ENCODE data around the gene TNPO3.
A peak's percentile ranks its signal among the peaks of the same experiment; 100 is the strongest.

TNPO3 gene

GRCh38 chr7:129054438-129055293 is at the start of gene TNPO3:
TSS of gene TNPO3 (minus strand) at chr7:129055111. CDS start at chr7:129054770, 341 bp downstream.
- Histone ChIP-seq H3K9ac (ENCODE audit: low read length) (peak within 1 kb of the TSS; percentile 95), H3K36me3 (ENCODE audit: control insufficient read depth, insufficient read depth, low read length, severe bottlenecking) (no peaks in the 10 kb centered on the region), H3K4me1 (ENCODE audit: control insufficient read depth, insufficient read depth, low read length) (peaks cover 15% of the 10 kb centered on the region)

GRCh38 chr7:129103561-129104324 is 48.8 kb upstream of the TNPO3 start:
- Histone ChIP-seq H3K4me3 (ENCODE audit: low read length) (no peak overlapping the region), H3K9me3 (ENCODE audit: control insufficient read depth, low read length) (no peaks in the 10 kb centered on the region), H3K9ac (ENCODE audit: low read length) (no peak overlapping the region), H3K4me1 (ENCODE audit: control insufficient read depth, insufficient read depth, low read length) (no peaks in the 10 kb centered on the region), H3K36me3 (ENCODE audit: control insufficient read depth, insufficient read depth, low read length, severe bottlenecking) (no peaks in the 10 kb centered on the region), H3K27me3 (replicated peaks; ENCODE audit: control insufficient read depth, insufficient read depth, low read length) (peaks cover 15% of the 10 kb centered on the region)
- DNase-seq (ENCODE audit: low read depth) = no peak

More at GRCh38 chr7:129054438-129055293, at the start of gene TNPO3:
- peak; percentile 98 for DNase-seq (ENCODE audit: low read depth)
- Histone ChIP-seq H3K4me3 (ENCODE audit: low read length) (peak within 1 kb of the TSS; percentile 98), H3K9me3 (ENCODE audit: control insufficient read depth, low read length) (no peaks in the 10 kb centered on the region), H3K27me3 (replicated peaks; ENCODE audit: control insufficient read depth, insufficient read depth, low read length) (peaks cover 3% of the 10 kb centered on the region)

- peaks cover 14% of the 10 kb centered on the region for H3K27me3 ChIP-seq (replicated peaks; ENCODE audit: control insufficient read depth, insufficient read depth, low read length)
- no peaks in the 10 kb centered on the region for H3K9me3 ChIP-seq (ENCODE audit: control insufficient read depth, low read length)
- H3K4me1 ChIP-seq (ENCODE audit: control insufficient read depth, insufficient read depth, low read length) = no peaks in the 10 kb centered on the region
- H3K4me3 ChIP-seq (ENCODE audit: low read length) = no peak overlapping the region
- no peaks in the 10 kb centered on the region for H3K36me3 ChIP-seq (ENCODE audit: control insufficient read depth, insufficient read depth, low read length, severe bottlenecking)
- DNase-seq (ENCODE audit: low read depth) = peak; percentile 18
- H3K9ac ChIP-seq (ENCODE audit: low read length) = no peak overlapping the region
Observed at GRCh38 chr7:129101746-129102145, 46.8 kb upstream of the TNPO3 start.

- peaks cover 23% of the 10 kb centered on the region for H3K27me3 ChIP-seq (replicated peaks; ENCODE audit: control insufficient read depth, insufficient read depth, low read length)
- H3K4me3 ChIP-seq (ENCODE audit: low read length) = no peak overlapping the region
- DNase-seq (ENCODE audit: low read depth) = no peak
- no peak overlapping the region for H3K9ac ChIP-seq (ENCODE audit: low read length)
- H3K36me3 ChIP-seq (ENCODE audit: control insufficient read depth, insufficient read depth, low read length, severe bottlenecking) = no peaks in the 10 kb centered on the region
- H3K4me1 ChIP-seq (ENCODE audit: control insufficient read depth, insufficient read depth, low read length) = no peaks in the 10 kb centered on the region
- no peaks in the 10 kb centered on the region for H3K9me3 ChIP-seq (ENCODE audit: control insufficient read depth, low read length)
Observed at GRCh38 chr7:129100827-129101166, 45.9 kb upstream of the TNPO3 start.

DNA sequence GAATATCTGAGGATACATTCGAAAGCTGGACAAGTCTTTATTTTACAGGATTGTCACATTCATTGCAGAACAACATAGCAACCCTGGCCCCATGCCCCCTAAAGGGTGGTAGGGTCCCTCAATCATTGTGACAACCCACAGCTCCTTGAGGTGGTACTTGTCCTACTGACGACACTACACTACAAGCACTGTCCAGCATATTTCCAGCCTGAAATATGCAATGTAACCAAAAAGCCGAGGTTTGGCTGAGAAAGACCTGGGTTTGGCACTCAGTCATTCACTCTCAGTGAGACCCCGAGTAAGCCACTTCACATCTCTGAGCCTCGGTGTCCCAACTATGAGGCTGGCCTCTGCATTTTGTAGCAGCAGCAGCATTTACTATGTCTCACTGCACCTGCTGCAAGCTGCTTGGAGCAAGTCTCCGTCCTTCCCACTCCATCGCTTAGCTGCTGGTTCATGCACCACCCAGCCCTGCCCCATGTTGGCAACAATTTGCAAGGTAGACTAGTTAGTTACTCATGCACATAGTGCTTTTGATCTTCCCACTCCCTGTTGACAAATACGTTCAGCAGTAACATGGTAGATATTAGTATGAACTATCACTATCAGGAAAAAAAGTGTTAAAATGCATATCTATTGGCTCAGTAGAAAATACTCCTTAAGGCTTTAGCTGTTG is 43.6 kb upstream of the TNPO3 start:
- Histone ChIP-seq H3K4me3 (ENCODE audit: low read length) (no peak overlapping the region), H3K36me3 (ENCODE audit: control insufficient read depth, insufficient read depth, low read length, severe bottlenecking) (no peaks in the 10 kb centered on the region), H3K9ac (ENCODE audit: low read length) (no peak overlapping the region), H3K9me3 (ENCODE audit: control insufficient read depth, low read length) (no peaks in the 10 kb centered on the region), H3K27me3 (replicated peaks; ENCODE audit: control insufficient read depth, insufficient read depth, low read length) (peaks cover 35% of the 10 kb centered on the region), H3K4me1 (ENCODE audit: control insufficient read depth, insufficient read depth, low read length) (no peaks in the 10 kb centered on the region)
- DNase-seq (ENCODE audit: low read depth) = no peak

DNA sequence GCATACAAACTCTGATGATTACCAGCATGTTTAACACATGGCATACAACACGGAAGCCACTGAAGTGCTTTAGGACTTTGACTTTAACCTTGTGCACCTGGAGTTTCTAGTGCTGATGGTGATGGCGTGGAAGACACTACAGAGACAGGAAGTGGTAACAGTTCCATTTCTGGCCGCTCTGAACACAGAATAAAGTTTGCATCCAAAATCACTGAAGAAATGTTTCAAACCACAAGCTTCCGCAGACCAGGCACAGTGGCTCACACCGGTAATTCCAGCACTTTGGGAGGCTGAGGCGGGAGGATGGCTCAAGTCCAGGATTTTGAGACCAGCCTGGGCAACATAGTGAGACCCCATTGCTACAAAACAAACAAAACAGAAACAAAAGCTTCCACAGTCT is 40.3 kb upstream of the TNPO3 start:
- Histone ChIP-seq H3K9ac (ENCODE audit: low read length) (no peak overlapping the region), H3K4me3 (ENCODE audit: low read length) (no peak overlapping the region), H3K9me3 (ENCODE audit: control insufficient read depth, low read length) (no peaks in the 10 kb centered on the region), H3K4me1 (ENCODE audit: control insufficient read depth, insufficient read depth, low read length) (no peaks in the 10 kb centered on the region), H3K36me3 (ENCODE audit: control insufficient read depth, insufficient read depth, low read length, severe bottlenecking) (no peaks in the 10 kb centered on the region), H3K27me3 (replicated peaks; ENCODE audit: control insufficient read depth, insufficient read depth, low read length) (peaks cover 35% of the 10 kb centered on the region)
- DNase-seq (ENCODE audit: low read depth) = no peak

DNA sequence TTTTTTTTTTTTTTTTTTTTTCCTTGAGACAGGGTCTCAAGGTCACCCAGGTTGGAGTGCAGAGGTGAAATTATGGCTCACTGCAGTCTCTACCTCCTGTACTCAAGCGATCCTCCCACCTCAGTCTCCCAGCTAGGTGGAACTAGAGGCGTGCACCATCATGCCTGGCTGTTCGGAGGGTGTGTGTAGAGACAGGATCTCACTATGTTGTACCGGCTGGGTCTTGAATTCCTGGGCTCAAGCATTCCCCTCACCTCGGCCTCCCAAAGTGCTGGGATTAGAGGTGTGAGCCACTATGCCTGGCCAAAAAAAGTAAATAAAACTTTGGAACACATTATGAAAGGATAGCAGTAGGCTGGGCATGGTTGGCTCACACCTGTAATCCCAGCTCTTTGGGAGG is 39.6 kb upstream of the TNPO3 start:
- DNase-seq (ENCODE audit: low read depth) = no peak
- no peaks in the 10 kb centered on the region for H3K36me3 ChIP-seq (ENCODE audit: control insufficient read depth, insufficient read depth, low read length, severe bottlenecking)

DNA sequence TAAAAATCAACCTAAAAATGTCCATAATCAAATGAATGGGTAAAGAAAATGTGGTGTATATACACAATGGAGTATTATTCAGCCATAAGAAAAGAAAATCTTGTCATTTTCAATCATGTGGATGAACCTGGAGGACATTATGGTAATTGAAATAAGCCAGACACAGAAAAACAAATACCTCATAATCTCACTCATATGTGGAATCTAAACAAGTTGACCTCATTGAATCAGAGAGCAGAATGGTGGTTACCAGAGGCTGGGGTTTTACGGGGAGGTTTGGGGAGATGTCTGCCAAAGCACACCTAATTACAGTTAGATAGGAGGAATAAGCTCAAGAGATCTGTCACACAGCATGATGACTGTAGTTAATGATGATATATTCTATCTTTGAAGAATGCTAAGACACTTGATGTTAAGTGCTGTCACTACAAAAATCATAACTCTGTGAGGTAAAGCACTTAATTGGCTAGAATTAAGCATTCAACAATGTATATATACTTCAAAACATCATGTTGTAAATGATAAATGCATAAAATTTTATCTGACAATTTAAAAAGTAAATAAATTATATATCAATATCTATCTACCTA is 39.1 kb upstream of the TNPO3 start:
- DNase-seq (ENCODE audit: low read depth) = no peak
- no peak overlapping the region for H3K4me3 ChIP-seq (ENCODE audit: low read length)
- no peaks in the 10 kb centered on the region for H3K36me3 ChIP-seq (ENCODE audit: control insufficient read depth, insufficient read depth, low read length, severe bottlenecking)
- H3K9ac ChIP-seq (ENCODE audit: low read length) = no peak overlapping the region
- H3K4me1 ChIP-seq (ENCODE audit: control insufficient read depth, insufficient read depth, low read length) = peaks cover 7% of the 10 kb centered on the region
- peaks cover 35% of the 10 kb centered on the region for H3K27me3 ChIP-seq (replicated peaks; ENCODE audit: control insufficient read depth, insufficient read depth, low read length)
- H3K9me3 ChIP-seq (ENCODE audit: control insufficient read depth, low read length) = no peaks in the 10 kb centered on the region

More for the DNA sequence above, 39.6 kb upstream of the TNPO3 start:
- no peak overlapping the region for H3K9ac ChIP-seq (ENCODE audit: low read length)
- peaks cover 4% of the 10 kb centered on the region for H3K4me1 ChIP-seq (ENCODE audit: control insufficient read depth, insufficient read depth, low read length)
- no peak overlapping the region for H3K4me3 ChIP-seq (ENCODE audit: low read length)
- H3K27me3 ChIP-seq (replicated peaks; ENCODE audit: control insufficient read depth, insufficient read depth, low read length) = peaks cover 35% of the 10 kb centered on the region
- H3K9me3 ChIP-seq (ENCODE audit: control insufficient read depth, low read length) = no peaks in the 10 kb centered on the region

DNA sequence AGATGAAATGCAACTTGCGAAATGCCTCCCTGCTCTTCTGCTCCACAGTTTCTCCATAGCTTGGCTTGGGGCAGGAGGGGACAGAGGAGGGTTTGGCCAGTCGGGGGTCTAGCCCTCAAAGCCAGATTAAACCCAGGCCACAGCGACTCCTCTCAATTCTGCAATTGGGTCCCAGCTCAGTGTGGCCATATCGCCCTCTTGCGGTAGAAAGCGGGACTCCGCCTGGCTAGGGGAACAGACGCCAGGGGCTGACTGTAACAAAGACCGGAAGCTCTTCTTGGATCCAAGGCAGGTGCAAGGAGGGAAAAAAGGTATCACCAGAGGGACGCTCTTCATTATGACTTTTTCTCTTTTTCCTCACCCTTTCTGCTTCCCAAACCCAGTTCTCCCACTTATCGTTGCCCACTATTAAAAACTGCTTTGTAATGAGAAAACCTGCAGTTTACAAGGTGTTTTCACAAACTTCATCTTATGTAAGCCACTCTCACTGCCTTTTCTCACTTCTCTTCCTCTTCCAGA is 36.6 kb upstream of the TNPO3 start:
- Histone ChIP-seq H3K4me1 (ENCODE audit: control insufficient read depth, insufficient read depth, low read length) (peaks cover 7% of the 10 kb centered on the region), H3K36me3 (ENCODE audit: control insufficient read depth, insufficient read depth, low read length, severe bottlenecking) (no peaks in the 10 kb centered on the region), H3K9me3 (ENCODE audit: control insufficient read depth, low read length) (no peaks in the 10 kb centered on the region), H3K27me3 (replicated peaks; ENCODE audit: control insufficient read depth, insufficient read depth, low read length) (peaks cover 20% of the 10 kb centered on the region), H3K9ac (ENCODE audit: low read length) (no peak overlapping the region), H3K4me3 (ENCODE audit: low read length) (no peak overlapping the region)
- DNase-seq (ENCODE audit: low read depth) = peak; percentile 86

DNA sequence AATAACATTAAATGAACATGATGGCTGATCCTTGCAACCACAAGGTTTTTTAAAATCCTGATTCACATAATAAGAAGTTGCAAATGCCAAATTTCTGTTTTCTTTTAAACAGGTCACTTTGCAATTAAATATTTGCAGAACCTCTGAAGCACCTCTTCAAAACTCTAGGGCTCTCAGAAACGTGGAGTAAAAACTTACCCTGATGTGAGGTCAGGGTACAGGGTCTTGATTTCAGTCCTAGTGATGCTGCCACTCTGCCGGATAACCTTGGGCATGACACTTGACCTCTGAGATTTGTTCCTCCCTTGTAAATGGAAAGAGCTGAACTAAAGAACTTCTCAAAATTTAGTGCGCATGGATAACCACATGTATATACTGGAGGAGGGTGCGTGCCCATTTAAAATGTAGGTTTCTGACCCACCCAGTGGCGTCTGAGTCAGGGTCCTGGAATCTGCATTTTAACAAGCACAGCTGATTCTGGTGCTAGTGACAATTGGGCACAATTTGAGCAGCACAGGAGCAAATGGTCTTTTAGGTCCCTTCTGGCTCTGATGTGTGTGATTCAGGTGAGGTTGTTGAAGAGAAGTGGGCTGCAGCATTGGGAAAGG is 35.5 kb upstream of the TNPO3 start:
- Histone ChIP-seq H3K9me3 (ENCODE audit: control insufficient read depth, low read length) (no peaks in the 10 kb centered on the region), H3K36me3 (ENCODE audit: control insufficient read depth, insufficient read depth, low read length, severe bottlenecking) (no peaks in the 10 kb centered on the region), H3K4me1 (ENCODE audit: control insufficient read depth, insufficient read depth, low read length) (peaks cover 7% of the 10 kb centered on the region), H3K4me3 (ENCODE audit: low read length) (no peak overlapping the region), H3K27me3 (replicated peaks; ENCODE audit: control insufficient read depth, insufficient read depth, low read length) (peaks cover 8% of the 10 kb centered on the region), H3K9ac (ENCODE audit: low read length) (no peak overlapping the region)
- no peak for DNase-seq (ENCODE audit: low read depth)
